CD4-positive, alpha-beta T cell treated with Interleukin-6 for 4 hours (primary cell): ENCODE measurements around the gene CACNA1H.

ENCODE experiments used
- DNase-seq: peaks from one replicate; pipeline ENCODE4 v3.0.0-alpha.2; 2020; ENCODE audit warnings: mixed read lengths

The CACNA1H gene

GRCh38 chr16:1123525-1124230 is 29.2 kb upstream of the CACNA1H start:
- DNase-seq, result no peak

GRCh38 chr16:1124291-1124690 is 28.6 kb upstream of the CACNA1H start:
- no peak for DNase-seq

- no peak for DNase-seq
Observed at GRCh38 chr16:1124795-1125194, 28.1 kb upstream of the CACNA1H start.

- DNase-seq, result peak; percentile 17
Observed at GRCh38 chr16:1125471-1125870, 27.4 kb upstream of the CACNA1H start.

- DNase-seq, result no peak
Observed at GRCh38 chr16:1126044-1126443, 26.9 kb upstream of the CACNA1H start.

GRCh38 chr16:1126586-1126985 is 26.3 kb upstream of the CACNA1H start:
- no peak for DNase-seq

GRCh38 chr16:1127101-1127500 is 25.8 kb upstream of the CACNA1H start:
- no peak for DNase-seq

- no peak for DNase-seq
Observed at GRCh38 chr16:1127971-1128715, 24.8 kb upstream of the CACNA1H start.

- DNase-seq, result no peak
Observed at GRCh38 chr16:1129106-1129960, 23.6 kb upstream of the CACNA1H start.

- no peak for DNase-seq
Observed at GRCh38 chr16:1130382-1130781, 22.5 kb upstream of the CACNA1H start.

- DNase-seq, result no peak
Observed at GRCh38 chr16:1131378-1131994, 21.4 kb upstream of the CACNA1H start.

- no peak for DNase-seq
Observed at GRCh38 chr16:1132431-1132830, 20.5 kb upstream of the CACNA1H start.

GRCh38 chr16:1133271-1133670 is 19.6 kb upstream of the CACNA1H start:
- no peak for DNase-seq

GRCh38 chr16:1133810-1134520 is 18.9 kb upstream of the CACNA1H start:
- no peak for DNase-seq

GRCh38 chr16:1134776-1135458 is 18.0 kb upstream of the CACNA1H start:
- DNase-seq, result no peak

GRCh38 chr16:1135459-1135825 is 17.5 kb upstream of the CACNA1H start:
- DNase-seq, result no peak

- DNase-seq, result no peak
Observed at GRCh38 chr16:1137604-1138003, 15.3 kb upstream of the CACNA1H start.

GRCh38 chr16:1140582-1141162 is 12.2 kb upstream of the CACNA1H start:
- DNase-seq, result no peak

- DNase-seq, result no peak
Observed at GRCh38 chr16:1141191-1141590, 11.7 kb upstream of the CACNA1H start.

- DNase-seq, result no peak
Observed at GRCh38 chr16:1141716-1142115, 11.2 kb upstream of the CACNA1H start.

GRCh38 chr16:1142911-1143310 is 10.0 kb upstream of the CACNA1H start:
- no peak for DNase-seq
